ENCODE data around the gene AKR1C3. TPM values are rescaled to one million over a fixed set of nuclear protein-coding genes. Genes with fewer than 3 reads are reported as not detected.

Gene AKR1C3
- total RNA-seq, 1 donor from 2014 or later, result 1.9 TPM

- Mint-ChIP-seq H3K27ac (no peak overlapping the region), H3K36me3 (no peaks in the 10 kb centered on the region), H3K4me3 (no peak overlapping the region), H3K27me3 (ENCODE audit: low read depth) (no peaks in the 10 kb centered on the region), H3K9me3 (peaks cover 50% of the 10 kb centered on the region), H3K4me1 (no peaks in the 10 kb centered on the region)
- TF ChIP-seq CTCF (IDR thresholded peaks at IDR 0.05; ENCODE audit: unreplicated experiment), result no peak
- no peak for DNase-seq (ENCODE audit: low spot score in 2 of 2, unreplicated experiment in 2 of 2)
Measured at GRCh38 chr10:5143137-5143536, 48.9 kb downstream of the AKR1C3 start.

GRCh38 chr10:5146920-5147254 is 52.7 kb downstream of the AKR1C3 start:
- DNase-seq (ENCODE audit: low spot score in 2 of 2, unreplicated experiment in 2 of 2), result no peak
- H3K9me3 Mint-ChIP-seq, result peaks cover 58% of the 10 kb centered on the region
- TF ChIP-seq CTCF (IDR thresholded peaks at IDR 0.05; ENCODE audit: unreplicated experiment), result no peak
- H3K4me3 Mint-ChIP-seq, result no peak overlapping the region
- no peak overlapping the region for H3K27ac Mint-ChIP-seq
- no peaks in the 10 kb centered on the region for H3K27me3 Mint-ChIP-seq (ENCODE audit: low read depth)
- H3K4me1 Mint-ChIP-seq, result no peaks in the 10 kb centered on the region
- no peaks in the 10 kb centered on the region for H3K36me3 Mint-ChIP-seq

GRCh38 chr10:5147255-5147980 is 53.2 kb downstream of the AKR1C3 start:
- H3K4me1 Mint-ChIP-seq, result no peaks in the 10 kb centered on the region
- no peaks in the 10 kb centered on the region for H3K27me3 Mint-ChIP-seq (ENCODE audit: low read depth)
- no peak overlapping the region for H3K27ac Mint-ChIP-seq
- H3K9me3 Mint-ChIP-seq, result peaks cover 55% of the 10 kb centered on the region
- H3K36me3 Mint-ChIP-seq, result no peaks in the 10 kb centered on the region
- no peak overlapping the region for H3K4me3 Mint-ChIP-seq
- no peak for DNase-seq (ENCODE audit: low spot score in 2 of 2, unreplicated experiment in 2 of 2)
- no peak for TF ChIP-seq CTCF (IDR thresholded peaks at IDR 0.05; ENCODE audit: unreplicated experiment)

GRCh38 chr10:5147981-5148677 is 53.9 kb downstream of the AKR1C3 start:
- Mint-ChIP-seq H3K27ac (no peak overlapping the region), H3K36me3 (no peaks in the 10 kb centered on the region), H3K9me3 (peaks cover 56% of the 10 kb centered on the region), H3K4me1 (no peaks in the 10 kb centered on the region), H3K4me3 (no peak overlapping the region), H3K27me3 (ENCODE audit: low read depth) (no peaks in the 10 kb centered on the region)
- no peak for DNase-seq (ENCODE audit: low spot score in 2 of 2, unreplicated experiment in 2 of 2)
- no peak for TF ChIP-seq CTCF (IDR thresholded peaks at IDR 0.05; ENCODE audit: unreplicated experiment)

- no peak for DNase-seq (ENCODE audit: low spot score in 2 of 2, unreplicated experiment in 2 of 2)
- peaks cover 58% of the 10 kb centered on the region for H3K9me3 Mint-ChIP-seq
Measured at GRCh38 chr10:5148678-5149032, 54.4 kb downstream of the AKR1C3 start.

More at GRCh38 chr10:5148678-5149032, 54.4 kb downstream of the AKR1C3 start:
- Mint-ChIP-seq H3K27ac (no peak overlapping the region), H3K4me1 (no peaks in the 10 kb centered on the region), H3K36me3 (no peaks in the 10 kb centered on the region), H3K27me3 (ENCODE audit: low read depth) (no peaks in the 10 kb centered on the region), H3K4me3 (no peak overlapping the region)
- no peak for TF ChIP-seq CTCF (IDR thresholded peaks at IDR 0.05; ENCODE audit: unreplicated experiment)
